GM23248 (cell line): ENCODE data around the gene TNFAIP3. TPM values are rescaled to one million over a fixed set of nuclear protein-coding genes. Genes with fewer than 3 reads are reported as not detected.

Experiments used
- DNase-seq: peaks from one replicate; pipeline ENCODE4 v3.0.0-alpha.2; 2015
- H2AFZ ChIP-seq: fragments of 200-600 bp; sonication (generic); 2 replicates; pipeline ENCODE4 v1.6.1; 2016; ENCODE audit warnings: antibody characterized with exemption
- H3F3A ChIP-seq: fragments of 200-600 bp; sonication (generic); 2 replicates; pipeline ENCODE4 v1.6.1; 2016; ENCODE audit warnings: mild to moderate bottlenecking, antibody characterized with exemption, mixed run types; ENCODE audit not compliant: insufficient read depth
- H3K27ac ChIP-seq: fragments of 200-600 bp; sonication (generic); 2 replicates; pipeline ENCODE4 v1.5.1; 2016; ENCODE audit warnings: mild to moderate bottlenecking
- H3K27me3 ChIP-seq: fragments of 200-600 bp; sonication (generic); replicated peaks from 2 replicates; pipeline ENCODE4 v1.6.1; 2016; ENCODE audit warnings: mild to moderate bottlenecking; ENCODE audit not compliant: insufficient read depth
- H3K36me3 ChIP-seq: fragments of 200-600 bp; sonication (generic); 2 replicates; pipeline ENCODE4 v1.6.1; 2016; ENCODE audit warnings: low read depth, mild to moderate bottlenecking
- H3K4me1 ChIP-seq: fragments of 200-600 bp; sonication (generic); 2 replicates; pipeline ENCODE4 v1.6.1; 2016; ENCODE audit warnings: mild to moderate bottlenecking; ENCODE audit not compliant: insufficient read depth
- H3K4me2 ChIP-seq: fragments of 200-600 bp; sonication (generic); one replicate; pipeline ENCODE4 v1.6.1; 2016; ENCODE audit warnings: mild to moderate bottlenecking; ENCODE audit not compliant: unreplicated experiment
- H3K4me3 ChIP-seq: fragments of 200-600 bp; sonication (generic); 2 replicates; pipeline ENCODE4 v1.5.1; 2016; ENCODE audit warnings: mild to moderate bottlenecking
- H3K79me2 ChIP-seq: fragments of 200-600 bp; sonication (generic); 2 replicates; pipeline ENCODE4 v1.6.1; 2016; ENCODE audit warnings: mild to moderate bottlenecking; ENCODE audit not compliant: insufficient read depth
- H3K9ac ChIP-seq: fragments of 200-600 bp; sonication (generic); 2 replicates; pipeline ENCODE4 v1.6.1; 2016; ENCODE audit warnings: mild to moderate bottlenecking
- H3K9me2 ChIP-seq: fragments of 200-600 bp; sonication (generic); 2 replicates; pipeline ENCODE4 v1.6.1; 2016; ENCODE audit warnings: mixed run types, mild to moderate bottlenecking, moderate library complexity; ENCODE audit not compliant: insufficient read depth
- H3K9me3 ChIP-seq: fragments of 200-600 bp; sonication (generic); one replicate; pipeline ENCODE4 v1.6.1; 2017; ENCODE audit warnings: low read depth
- H4K20me1 ChIP-seq: fragments of 200-600 bp; sonication (generic); 2 replicates; pipeline ENCODE4 v1.6.0; 2016; ENCODE audit not compliant: insufficient read depth
- EZH2 ChIP-seq: fragments of 200-600 bp; sonication (generic); IDR thresholded peaks from 2 replicates; pipeline ENCODE4 v1.6.1; 2018; ENCODE audit warnings: antibody characterized with exemption, mild to moderate bottlenecking; ENCODE audit not compliant: insufficient read depth, poor library complexity, severe bottlenecking
- EZH2phosphoT487 ChIP-seq: fragments of 200-600 bp; sonication (generic); IDR thresholded peaks from 2 replicates; pipeline ENCODE4 v1.6.1; 2018; ENCODE audit warnings: antibody characterized with exemption, moderate library complexity, mild to moderate bottlenecking, low read depth; ENCODE audit not compliant: insufficient read depth
- WGBS, 2 experiments: methylation state at CpG; one replicate each; pipeline ENCODE4 v1.1.6; 2015 to 2017; ENCODE audit warnings: low lambda C conversion rate in 2 of 2, low coverage in 1 of 2; ENCODE audit errors: missing lambda C conversion rate in 2 of 2; 5-methylcytosine and 5-hydroxymethylcytosine counted together
- in situ Hi-C: fragments of 300-500 bp; cut with MboI; formaldehyde crosslinking; loops from 2 replicates; pipeline ENCODE4 v1.15.0; 2020
- polyA plus RNA-seq: library from polyadenylated mRNA; unstranded; fragments of >200 nt; fragmentation: Nextera tagmentation; extraction: Ambion mirVana; gene quantifications from 2 replicates; pipeline ENCODE4 v1.2.1, GENCODE V29; 2016
- total RNA-seq: library from RNA; depleted of rRNA; stranded (reverse); fragments of >200 nt; shearing (Covaris generic); gene quantifications from 2 replicates; pipeline ENCODE4 v1.2.3, GENCODE V29; 2014

TNFAIP3 gene
- total and polyA plus RNA-seq, 2 experiments from 2014 or later: 2.7 to 6.3 TPM

- WGBS, 2 experiments: 2% methylated on average over 32 of the region's 32 CpGs
- Histone ChIP-seq H3K4me1 (peaks cover 39% of the 10 kb centered on the region), H3K79me2 (peaks cover 42% of the 10 kb centered on the region), H2AFZ (peak overlapping the region; percentile 86), H4K20me1 (no peaks in the 10 kb centered on the region), H3F3A (peaks cover 28% of the 10 kb centered on the region), H3K4me3 (peak overlapping the region; percentile 77), H3K36me3 (no peaks in the 10 kb centered on the region), H3K4me2 (peak overlapping the region; percentile 90), H3K9me2 (no peaks in the 10 kb centered on the region), H3K9me3 (no peaks in the 10 kb centered on the region), H3K27me3 (no peaks in the 10 kb centered on the region), H3K9ac (peak overlapping the region; percentile 84), H3K27ac (peak overlapping the region; percentile 40)
- TF ChIP-seq EZH2phosphoT487 (no peak), EZH2 (no peak)
- in situ Hi-C loops: loop anchor here (5.0 kb wide), 1 partner anchor 151 kb away; no protein-coding TSS in a partner anchor
- DNase-seq: peak; percentile 53
Measured at GRCh38 chr6:137867685-137868509, 838 bp downstream of the TNFAIP3 start.

- Histone ChIP-seq H3K79me2 (peaks cover 42% of the 10 kb centered on the region), H3K27me3 (no peaks in the 10 kb centered on the region), H3K4me2 (peak overlapping the region; percentile 90), H3K9me3 (no peaks in the 10 kb centered on the region), H3K36me3 (no peaks in the 10 kb centered on the region), H3K9ac (peak overlapping the region; percentile 84), H3K4me3 (peak overlapping the region; percentile 77), H3K27ac (no peak overlapping the region), H4K20me1 (no peaks in the 10 kb centered on the region), H3K9me2 (no peaks in the 10 kb centered on the region), H2AFZ (no peak overlapping the region), H3K4me1 (peaks cover 49% of the 10 kb centered on the region), H3F3A (peaks cover 38% of the 10 kb centered on the region)
- TF ChIP-seq EZH2: no peak
- TF ChIP-seq EZH2phosphoT487: no peak
- no peak for DNase-seq
- in situ Hi-C loops: loop anchor here (5.0 kb wide), 1 partner anchor 152 kb away; no protein-coding TSS in a partner anchor
- WGBS, 2 experiments: 43 to 44% methylated on average over 10 of the region's 10 CpGs
Measured at GRCh38 chr6:137868721-137869548, 1.9 kb downstream of the TNFAIP3 start.

- H3K4me3 ChIP-seq: no peak overlapping the region
- H3K9me2 ChIP-seq: no peaks in the 10 kb centered on the region
- DNase-seq: no peak
- no peaks in the 10 kb centered on the region for H3K27me3 ChIP-seq
- in situ Hi-C loops: loop anchor here (5.0 kb wide), 1 partner anchor 152 kb away; no protein-coding TSS in a partner anchor
- TF ChIP-seq EZH2phosphoT487 (no peak), EZH2 (no peak)
- peaks cover 38% of the 10 kb centered on the region for H3F3A ChIP-seq
- no peaks in the 10 kb centered on the region for H3K9me3 ChIP-seq
- H3K4me1 ChIP-seq: peaks cover 53% of the 10 kb centered on the region
- H3K9ac ChIP-seq: no peak overlapping the region
- no peak overlapping the region for H3K27ac ChIP-seq
- peaks cover 42% of the 10 kb centered on the region for H3K79me2 ChIP-seq
- H2AFZ ChIP-seq: no peak overlapping the region
- H4K20me1 ChIP-seq: no peaks in the 10 kb centered on the region
- 89 to 96% methylated on average over 3 of the region's 3 CpGs for WGBS, 2 experiments
- H3K36me3 ChIP-seq: no peaks in the 10 kb centered on the region
- no peak overlapping the region for H3K4me2 ChIP-seq
Measured at GRCh38 chr6:137869549-137870307, 2.7 kb downstream of the TNFAIP3 start.

- no peak for DNase-seq
- in situ Hi-C loops: no loop called here
- Histone ChIP-seq H3K27me3 (no peaks in the 10 kb centered on the region), H2AFZ (no peak overlapping the region), H3K79me2 (peaks cover 42% of the 10 kb centered on the region), H3K9ac (no peak overlapping the region), H3K4me1 (peaks cover 53% of the 10 kb centered on the region), H3K27ac (no peak overlapping the region), H3K4me2 (peak overlapping the region; percentile 4), H3F3A (peaks cover 38% of the 10 kb centered on the region), H3K9me3 (no peaks in the 10 kb centered on the region), H3K9me2 (no peaks in the 10 kb centered on the region), H4K20me1 (no peaks in the 10 kb centered on the region), H3K36me3 (no peaks in the 10 kb centered on the region), H3K4me3 (no peak overlapping the region)
- 76 to 85% methylated on average over 5 of the region's 5 CpGs for WGBS, 2 experiments
- TF ChIP-seq EZH2phosphoT487: no peak
- no peak for TF ChIP-seq EZH2
Measured at GRCh38 chr6:137870308-137870644, 3.2 kb downstream of the TNFAIP3 start.
